GM18502 (cell line): ENCODE data around the gene RIPOR2.

Experiments used
- ATAC-seq: cut with Tn5 transposase; IDR thresholded peaks from one replicate; pipeline ENCODE4 v1.9.1; 2021; ENCODE audit warnings: mild to moderate bottlenecking; ENCODE audit not compliant: unreplicated experiment, poor library complexity

The RIPOR2 gene

DNA sequence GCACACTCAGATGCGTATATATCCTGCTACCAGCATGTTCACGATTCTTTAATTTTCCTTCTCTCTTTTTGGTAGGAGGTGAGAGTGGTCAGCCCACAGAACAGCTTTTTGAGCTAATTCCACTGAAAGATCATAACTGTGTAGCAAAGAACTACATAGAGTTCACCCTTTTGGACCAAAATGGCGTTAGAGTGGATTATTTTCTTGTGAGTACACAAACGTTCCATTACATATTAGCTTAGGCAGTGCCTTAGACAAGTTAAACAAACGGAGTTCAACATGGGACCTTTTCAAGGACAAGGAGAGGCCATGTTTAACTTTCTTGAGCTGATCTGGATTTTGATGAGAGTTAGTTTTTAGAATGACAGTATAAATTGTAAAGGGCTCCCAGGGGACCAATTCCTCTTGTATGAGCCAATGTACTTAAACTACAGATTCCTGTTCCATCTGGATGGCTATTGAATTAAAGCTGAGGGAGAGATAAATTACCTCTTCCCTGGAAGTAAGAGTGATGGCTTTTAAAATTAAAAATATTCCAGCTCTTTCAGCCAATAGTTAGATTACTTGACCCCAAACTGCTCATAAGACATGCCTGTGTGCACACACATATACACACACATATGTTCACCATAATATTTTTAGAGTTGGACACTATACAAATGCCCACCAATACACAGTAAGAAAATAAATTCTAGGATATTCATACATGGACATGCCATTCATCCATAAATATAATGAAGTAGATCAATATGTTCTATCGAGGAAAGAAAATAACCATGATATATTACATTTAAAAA is 111.4 kb downstream of the RIPOR2 start:
- no peak for ATAC-seq

DNA sequence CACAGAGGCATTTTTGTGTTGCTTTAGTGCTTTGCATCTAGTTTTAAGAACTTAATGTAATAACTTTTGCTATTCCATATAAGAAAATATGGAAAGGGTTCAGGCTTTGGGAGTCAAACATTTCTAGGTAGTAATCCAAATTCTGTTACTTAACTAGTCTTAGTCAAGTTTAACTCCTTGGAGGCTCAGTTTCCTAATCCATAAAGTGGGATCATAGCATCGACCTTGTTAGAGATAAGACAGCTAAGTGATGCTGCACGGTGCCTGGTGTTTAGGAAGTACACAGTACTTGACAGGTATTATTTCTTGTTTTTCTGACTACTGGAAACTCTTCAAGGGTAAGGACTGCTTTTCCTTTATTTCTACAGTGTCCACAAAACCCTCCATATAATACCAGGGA is 112.6 kb downstream of the RIPOR2 start:
- no peak for ATAC-seq

DNA sequence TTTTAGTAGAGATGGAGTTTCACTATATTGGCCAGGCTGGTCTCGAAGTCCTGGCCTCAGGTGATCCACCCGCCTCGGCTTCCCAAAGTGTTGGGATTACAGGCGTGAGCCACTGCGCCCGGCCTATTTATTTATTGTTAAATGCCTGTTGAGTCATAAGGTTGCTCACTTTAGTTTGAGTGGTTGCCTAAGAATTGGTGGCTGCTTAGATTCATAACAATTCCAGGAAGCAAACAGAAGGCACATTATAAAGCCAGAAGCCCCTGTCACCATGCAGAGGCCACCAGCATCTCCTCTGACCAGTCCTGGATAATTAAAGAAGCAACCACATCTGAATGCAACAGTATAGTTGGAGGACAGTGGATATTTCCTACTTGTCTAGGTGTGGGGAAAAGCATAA is 113.1 kb downstream of the RIPOR2 start:
- ATAC-seq: no peak

DNA sequence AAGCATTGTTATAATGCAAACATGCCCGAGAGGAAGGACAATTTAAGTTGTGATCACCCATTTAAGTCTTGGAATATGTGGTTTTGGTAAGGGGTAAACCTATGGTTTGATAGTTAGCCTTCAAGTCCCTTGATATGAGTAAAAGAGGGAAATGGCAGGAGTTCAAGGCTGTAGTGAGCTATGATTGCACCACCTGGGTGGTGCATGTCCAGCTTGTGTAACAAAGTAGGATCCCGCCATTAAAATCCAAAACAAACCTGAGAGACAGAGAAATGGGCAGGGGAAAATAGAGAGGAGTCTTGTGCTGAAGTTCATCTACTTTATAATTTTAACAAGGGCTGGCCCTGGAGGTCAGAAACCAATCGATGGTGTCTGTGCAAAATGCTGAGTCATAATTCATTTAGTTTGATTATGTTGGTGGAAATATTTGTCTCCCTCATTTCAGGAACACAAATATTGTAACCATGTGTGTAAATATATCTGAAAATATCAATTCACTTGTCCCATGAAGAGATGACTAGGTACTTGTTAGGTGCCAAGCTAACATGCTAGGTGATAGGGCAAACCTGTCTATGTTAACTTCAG is 113.8 kb downstream of the RIPOR2 start:
- no peak for ATAC-seq

DNA sequence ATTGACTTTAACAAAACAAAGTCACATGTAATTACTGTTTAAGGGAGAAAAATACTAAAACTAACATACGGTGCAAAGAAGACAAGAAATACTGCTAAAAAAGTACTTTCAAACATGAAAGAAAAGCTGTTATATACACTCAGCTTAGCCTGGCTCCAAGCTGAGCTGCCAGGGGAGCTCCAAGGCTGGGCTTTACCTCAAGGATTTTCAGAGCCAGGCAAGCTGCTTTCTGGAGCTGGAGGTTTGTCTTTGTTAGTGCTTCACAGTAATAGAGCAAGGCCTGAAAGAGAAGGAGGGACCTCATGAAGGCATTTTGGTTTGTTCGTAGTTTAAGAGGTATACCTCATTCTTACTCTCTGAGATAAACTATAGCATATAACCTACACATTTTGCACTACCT is 117.4 kb downstream of the RIPOR2 start:
- no peak for ATAC-seq

DNA sequence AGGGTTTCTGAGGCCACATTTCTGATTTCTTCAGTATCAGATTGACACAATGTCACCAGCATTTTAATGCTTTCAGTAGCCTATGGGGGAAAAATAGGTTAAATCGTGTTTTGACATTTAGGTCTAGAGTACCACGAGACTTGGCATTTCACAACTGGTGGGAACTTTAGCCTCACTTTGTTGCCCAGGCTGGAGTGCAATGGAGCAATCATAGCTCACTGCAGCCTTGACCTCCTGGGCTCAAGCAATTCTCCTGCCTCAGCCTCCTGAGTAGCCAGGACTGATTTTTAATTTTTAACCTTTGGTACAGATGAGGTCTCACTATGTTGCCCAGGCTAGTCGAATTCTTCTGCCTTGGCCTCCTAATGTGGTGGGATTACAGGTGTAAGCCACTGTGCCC is 126.0 kb downstream of the RIPOR2 start:
- ATAC-seq: no peak

DNA sequence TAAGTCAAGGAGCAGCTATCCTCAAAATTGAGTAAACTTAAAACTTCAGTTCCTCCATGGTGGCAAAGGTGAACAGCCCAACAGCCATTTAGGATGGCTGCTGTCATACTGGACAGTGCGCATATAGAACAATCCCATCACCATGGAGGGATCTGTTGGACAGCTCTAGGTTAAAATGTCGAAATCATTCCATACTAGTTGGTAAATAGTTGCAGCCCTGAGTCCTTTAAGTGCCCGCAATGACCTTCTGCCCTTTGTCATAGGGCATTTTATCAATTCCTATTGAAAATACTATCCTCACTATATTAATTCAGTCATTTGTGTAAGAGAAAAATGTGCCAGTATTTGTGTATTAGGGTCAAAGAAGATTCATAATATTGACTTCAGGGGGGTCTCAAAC is 128.2 kb downstream of the RIPOR2 start:
- ATAC-seq: no peak

DNA sequence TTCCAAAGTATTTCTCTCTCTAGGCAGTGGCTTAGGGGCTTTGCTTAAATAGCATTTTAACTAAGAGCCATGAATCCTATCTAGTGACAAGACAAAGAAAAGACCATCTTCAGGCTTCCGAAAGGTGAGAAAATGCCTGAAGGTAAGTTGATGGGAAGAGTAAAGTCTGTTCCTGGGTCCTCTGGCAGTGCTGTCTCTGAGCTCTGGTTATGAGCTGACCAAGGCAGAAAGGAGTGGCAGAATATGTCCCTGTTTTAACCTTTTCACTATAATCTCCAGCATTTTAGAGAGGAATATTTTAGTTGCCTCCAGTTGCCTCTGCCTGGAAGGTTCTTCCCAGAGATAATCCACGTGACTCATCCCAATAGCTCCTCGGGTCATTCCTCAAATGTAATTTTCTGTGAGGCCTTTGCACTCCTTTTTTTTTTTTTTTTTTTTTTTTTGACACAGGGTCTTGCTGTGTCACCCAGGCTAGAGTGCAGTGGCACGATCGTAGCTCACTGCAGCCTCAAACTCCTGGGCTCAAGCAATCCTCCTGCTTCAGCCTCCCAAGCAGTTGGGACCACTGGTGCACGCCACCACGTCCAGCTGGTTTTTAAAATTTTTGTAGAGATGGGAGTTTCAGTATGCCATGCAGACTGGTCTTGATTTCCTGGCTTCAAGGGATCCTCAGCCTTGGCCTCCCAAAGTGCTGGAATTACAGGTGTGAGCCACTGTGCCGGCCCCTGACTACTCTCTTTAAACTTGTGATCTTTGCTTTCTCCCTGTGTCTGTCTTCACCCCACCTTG is 133.3 kb downstream of the RIPOR2 start:
- ATAC-seq: no peak

DNA sequence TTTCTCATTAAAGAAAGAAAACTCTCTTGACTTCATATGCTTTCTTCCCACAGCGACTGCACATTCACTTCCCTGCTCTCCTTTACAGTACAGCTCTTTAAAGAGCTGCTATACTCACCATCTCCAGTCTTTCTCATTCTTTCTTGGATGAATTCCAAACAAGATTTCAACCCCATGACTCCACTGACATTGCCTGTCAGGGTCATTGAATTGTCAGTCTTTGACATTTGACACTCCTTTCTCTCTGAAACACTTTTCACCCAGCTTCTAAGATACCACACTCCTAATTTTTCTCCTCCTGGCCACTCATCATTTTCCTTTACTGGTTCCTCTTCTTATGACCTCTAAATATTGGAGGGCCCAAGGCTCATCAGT is 136.2 kb downstream of the RIPOR2 start:
- ATAC-seq: no peak

DNA sequence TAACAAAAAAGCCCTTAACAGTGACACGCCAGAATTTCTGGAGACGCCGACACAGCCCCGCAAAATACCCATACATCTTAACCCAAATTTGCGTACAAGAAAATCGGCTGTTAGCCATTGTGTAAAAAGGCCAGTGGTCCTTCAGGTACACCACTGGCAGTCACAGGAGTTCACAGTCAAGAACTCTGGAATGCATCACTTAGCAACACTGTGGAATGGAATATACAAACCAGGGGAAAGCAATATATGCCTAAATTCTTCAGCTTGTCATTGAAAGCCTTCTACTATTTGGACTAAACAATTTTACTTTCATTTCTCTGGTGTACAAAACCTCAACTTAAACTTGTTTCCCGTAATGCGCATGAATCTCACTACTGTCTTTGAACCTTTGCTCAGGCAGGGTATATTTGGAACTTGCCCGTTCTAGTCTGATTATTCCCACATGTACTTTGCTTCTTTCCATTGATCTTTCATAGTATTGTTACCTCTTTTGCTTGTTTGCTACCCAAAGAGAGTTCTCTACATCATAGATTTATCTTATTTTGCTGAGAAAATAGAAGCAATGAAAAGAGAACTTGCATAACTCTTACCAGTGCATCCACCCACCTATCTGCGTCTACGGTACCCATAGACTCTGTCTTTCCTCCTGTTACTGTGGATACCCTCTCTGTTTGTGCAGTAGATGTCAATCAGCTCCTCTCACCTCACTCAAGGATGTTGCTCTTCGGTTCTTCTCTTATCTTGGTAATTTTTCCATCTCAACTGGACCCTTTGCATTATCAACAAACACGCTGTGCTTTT is 136.8 kb downstream of the RIPOR2 start, which contains the start of gene ARMH2:
Gene ARMH2 (minus strand): TSS at position 178 of the 801 bp plus-strand sequence. CDS start 60 bp downstream, at position 118.
- no peak for ATAC-seq

DNA sequence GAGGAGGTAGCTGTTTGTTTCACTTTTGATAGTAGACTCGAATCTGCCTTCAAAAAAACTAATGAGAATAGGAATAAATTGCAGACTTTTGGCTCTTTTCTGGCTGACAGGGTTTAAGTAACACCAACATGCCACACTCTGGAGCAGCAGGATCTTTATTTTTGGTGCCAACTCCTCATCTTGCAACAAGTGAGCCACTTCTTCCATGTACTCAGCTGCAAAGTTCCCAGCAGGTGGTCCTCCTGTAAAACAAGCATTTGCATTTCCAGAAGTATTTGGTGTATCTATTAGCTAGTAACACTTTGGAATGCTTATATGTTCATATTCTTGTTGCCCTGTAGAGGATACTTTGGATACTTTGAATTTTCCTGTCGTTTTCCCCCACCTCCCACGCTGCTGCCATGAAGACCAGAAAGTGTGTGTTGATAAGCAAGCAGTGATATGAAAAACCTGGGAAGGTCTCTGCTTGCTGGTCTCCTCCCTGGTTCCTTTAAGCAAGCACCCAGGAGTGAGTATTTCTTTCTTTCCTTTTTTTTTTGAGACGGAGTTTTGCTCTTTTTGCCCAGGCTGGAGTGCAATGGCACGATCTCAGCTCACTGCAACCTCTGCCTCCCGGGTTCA is 138.1 kb downstream of the RIPOR2 start:
- ATAC-seq: no peak

DNA sequence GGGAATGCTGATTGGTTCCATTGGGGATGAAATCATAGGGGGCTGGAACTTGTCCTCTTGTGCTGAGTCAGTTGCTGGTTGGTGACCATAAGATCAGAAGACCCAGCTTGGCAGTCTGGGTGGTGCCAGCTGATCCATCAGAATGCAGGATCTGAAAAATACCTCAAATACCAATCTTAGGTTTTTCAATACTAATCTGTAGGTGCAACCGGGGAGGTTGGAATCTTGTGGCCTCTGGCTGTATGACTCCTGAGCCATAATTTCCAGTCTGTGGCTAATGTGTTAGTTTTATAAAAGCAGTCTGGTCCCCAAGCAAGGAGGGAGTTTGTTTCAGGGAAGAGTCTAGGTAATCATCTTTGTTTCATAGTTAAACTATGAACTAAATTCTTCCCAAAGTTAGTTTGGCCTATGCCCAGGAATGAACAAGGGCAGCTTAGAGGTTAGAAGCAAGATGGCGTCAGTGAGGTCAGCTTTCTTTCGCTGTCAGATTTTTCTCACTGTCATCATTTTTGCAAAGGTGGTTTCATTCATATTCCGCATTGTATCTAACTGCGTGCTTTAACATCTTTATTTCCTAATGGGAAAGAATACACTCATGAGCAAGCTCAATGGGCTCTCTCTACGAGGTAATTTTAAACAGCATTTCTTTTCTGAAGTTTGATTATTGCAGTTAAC is 139.0 kb downstream of the RIPOR2 start:
- no peak for ATAC-seq

DNA sequence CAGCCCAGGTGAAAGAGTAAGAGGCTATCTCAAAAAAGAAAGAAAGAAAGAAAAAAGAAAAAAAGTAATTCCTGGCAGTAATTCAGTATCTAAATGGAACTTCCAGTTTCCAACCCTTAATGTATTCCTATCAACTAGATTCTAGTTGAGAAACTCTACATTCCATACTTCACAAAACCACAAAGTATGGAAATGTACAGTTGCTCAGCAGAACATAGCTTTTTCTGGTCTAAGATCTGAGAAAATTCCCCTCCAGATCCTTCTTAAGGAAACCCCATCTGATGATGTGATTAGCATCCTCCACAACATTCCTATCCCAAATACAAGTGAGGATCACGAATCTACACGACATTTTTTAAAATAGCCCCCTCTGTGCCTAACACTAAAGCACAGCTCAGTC is 140.7 kb downstream of the RIPOR2 start:
- no peak for ATAC-seq

DNA sequence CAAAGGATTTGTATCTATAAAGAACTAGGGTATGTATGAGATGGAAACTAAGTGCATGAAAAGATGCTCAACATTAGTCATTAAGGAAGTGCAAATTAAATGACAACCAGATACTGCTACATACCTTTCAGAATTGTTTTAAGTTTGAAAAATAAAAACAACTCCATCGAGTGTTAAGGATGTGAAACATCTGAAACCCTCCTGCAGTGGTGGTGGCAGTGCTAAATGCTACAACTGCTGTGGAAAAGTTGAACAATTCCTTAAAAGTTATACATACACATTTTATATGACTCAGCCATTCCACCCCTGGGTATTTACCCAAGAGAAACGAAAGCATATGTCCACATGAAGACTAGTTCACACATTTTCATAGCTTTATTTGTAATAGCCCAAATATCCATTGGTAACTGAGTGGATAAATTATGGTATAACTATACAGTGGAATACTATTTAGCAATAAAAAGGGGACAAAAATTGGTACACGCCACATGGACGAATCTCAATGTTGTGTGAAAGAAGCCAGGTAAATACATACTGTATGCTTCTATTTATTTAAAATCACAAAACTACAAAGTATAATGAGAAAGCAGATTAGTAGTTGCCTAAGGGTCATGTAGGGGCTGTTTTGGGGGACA is 147.6 kb downstream of the RIPOR2 start:
- no peak for ATAC-seq

DNA sequence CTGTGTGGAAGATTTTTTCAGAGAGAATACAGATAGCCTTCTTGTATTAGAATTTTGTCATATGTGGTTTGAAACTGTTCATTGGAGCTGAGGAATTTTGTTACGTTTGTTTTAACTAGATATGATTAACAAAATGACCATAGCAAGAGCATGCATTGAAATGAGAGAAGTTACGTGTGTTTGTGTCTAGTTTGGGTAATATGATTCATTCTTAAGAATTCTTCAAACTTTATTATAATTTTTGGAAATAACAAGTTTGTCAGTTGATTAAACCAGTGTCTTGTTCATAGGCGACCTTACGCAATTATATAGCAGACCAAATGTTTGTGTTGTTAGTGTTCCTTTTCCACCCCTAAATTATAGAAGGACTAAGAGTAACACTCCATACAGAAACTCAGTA is 155.6 kb downstream of the RIPOR2 start:
- ATAC-seq: no peak

DNA sequence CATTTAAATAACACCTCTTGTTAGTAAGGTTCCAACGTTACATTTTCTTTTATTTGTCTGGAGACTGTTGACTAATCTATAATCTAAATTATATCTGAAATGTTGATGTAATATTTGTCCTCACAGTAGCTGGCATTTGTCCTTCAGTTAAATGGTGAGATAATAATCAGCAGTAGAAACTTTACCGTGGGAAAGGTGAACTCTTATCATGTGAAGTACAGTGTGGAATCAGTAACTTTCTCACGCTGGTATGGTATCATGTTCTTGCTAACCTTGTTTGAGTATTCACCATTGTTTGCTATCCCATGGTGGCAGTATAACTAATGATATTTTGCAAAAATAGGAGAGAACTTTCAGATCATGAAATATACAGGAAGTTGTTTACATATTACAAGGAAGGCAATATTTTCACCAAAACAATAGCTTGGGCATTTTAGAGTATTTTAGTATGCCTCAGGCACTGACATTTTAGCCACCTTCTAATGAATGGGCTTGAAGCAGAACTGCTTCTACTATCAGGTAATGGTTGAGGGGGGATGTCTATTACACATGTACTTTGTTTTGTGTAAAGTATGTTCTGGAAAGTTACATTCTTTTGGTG is 156.2 kb downstream of the RIPOR2 start:
- ATAC-seq: no peak

DNA sequence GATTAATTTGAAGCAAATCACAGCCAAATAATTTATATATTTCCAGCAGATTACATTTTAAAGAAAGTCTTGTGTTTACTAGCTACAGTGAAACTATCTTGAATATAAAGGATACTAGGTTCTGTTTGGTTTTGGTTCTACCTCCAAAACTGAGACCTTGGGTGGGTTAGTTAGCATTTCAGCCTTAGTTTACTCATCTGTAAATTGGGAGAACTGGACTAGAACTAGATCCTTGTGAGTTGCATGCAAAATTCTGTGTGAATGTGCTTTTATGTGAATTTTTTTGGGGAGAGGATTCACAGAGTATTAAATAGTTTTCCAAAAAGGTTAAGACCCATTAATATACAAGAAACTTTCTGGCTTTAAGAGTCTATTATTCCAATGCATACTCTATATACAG is 156.9 kb downstream of the RIPOR2 start:
- no peak for ATAC-seq

DNA sequence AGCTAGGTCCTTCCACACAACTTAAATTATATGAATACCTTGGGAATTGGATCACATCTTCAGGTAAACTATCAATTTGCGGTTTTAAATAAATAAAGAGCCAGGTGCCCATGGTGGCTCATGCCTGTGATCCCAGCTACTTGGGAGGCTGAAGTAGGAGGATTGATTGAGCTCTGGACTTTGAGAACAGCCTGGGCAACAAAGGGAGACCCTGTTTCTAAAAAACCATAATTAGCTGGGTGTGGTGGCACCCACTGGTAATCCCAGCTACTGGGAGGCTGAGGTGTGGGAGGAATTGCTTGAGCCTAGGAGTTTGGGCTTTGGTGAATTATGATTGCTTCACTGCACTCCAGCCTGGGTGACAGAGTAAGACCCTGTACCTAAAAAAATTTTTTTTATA is 157.6 kb downstream of the RIPOR2 start:
- no peak for ATAC-seq

DNA sequence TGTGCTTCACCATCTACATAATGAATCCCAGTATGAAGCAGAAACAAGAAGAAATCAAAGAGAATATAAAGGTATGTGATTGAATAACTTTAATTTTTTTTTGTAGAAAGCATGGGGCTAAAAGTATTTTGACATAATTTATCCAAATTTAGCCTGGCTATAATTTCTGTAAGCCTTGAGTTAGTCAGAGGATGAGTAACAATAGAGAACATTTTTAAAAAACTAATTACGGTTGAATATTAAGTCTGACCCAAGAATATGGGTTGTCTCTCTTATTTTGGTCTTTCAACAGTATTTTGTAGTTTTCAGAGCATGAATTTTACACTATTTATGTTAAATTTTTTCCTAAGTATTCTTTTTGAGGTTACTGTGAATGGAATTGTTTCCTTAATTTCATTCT is 158.5 kb downstream of the RIPOR2 start:
- ATAC-seq: no peak
